NCI-H1694 treated with DMSO at 0.1 percent for 48 hours (cell line): ENCODE results near the gene GPR61.

ENCODE experiments used
- DNase-seq: peaks from one replicate; lab custom pipeline; 2025; lab: John Stamatoyannopoulos, UW

Gene GPR61

GRCh38 chr1:109570414-109570813 lies 30.7 kb downstream of the GPR61 start:
- no peak for DNase-seq

- no peak for DNase-seq
Observed at GRCh38 chr1:109573785-109574184, 34.1 kb downstream of the GPR61 start.

- no peak for DNase-seq
Observed at GRCh38 chr1:109578947-109579443, 39.3 kb downstream of the GPR61 start.

- DNase-seq = peak; percentile 72
Observed at GRCh38 chr1:109579491-109579890, 39.8 kb downstream of the GPR61 start.

- no peak for DNase-seq
Observed at GRCh38 chr1:109582021-109582420, 42.3 kb downstream of the GPR61 start.

GRCh38 chr1:109584766-109585165 lies 45.1 kb downstream of the GPR61 start:
- no peak for DNase-seq

GRCh38 chr1:109586055-109586454 lies 46.4 kb downstream of the GPR61 start:
- DNase-seq = no peak

- DNase-seq = no peak
Observed at GRCh38 chr1:109589177-109589576, 49.5 kb downstream of the GPR61 start.

- no peak for DNase-seq
Observed at GRCh38 chr1:109589679-109590078, 50.0 kb downstream of the GPR61 start.

- DNase-seq = no peak
Observed at GRCh38 chr1:109592916-109593315, 53.2 kb downstream of the GPR61 start.

- no peak for DNase-seq
Observed at GRCh38 chr1:109595531-109595930, 55.9 kb downstream of the GPR61 start.
